Prostate gland (tissue), 2 donors: Measurements from ENCODE around the gene WDSUB1.

Experiments
- POLR2A ChIP-seq: fragments of 450-650 bp; IDR thresholded peaks from one replicate; pipeline ENCODE4 v1.6.1; 2016; ENCODE audit warnings: antibody characterized with exemption, mild to moderate bottlenecking
- TF ChIP-seq, protein P1 (sequence below), 4 experiments: fragments of 200-600 bp in 2 of 4; fragments of 450-650 bp in 2 of 4; sonication (generic) in 2 of 4; IDR thresholded peaks; 1 replicate in 3 of 4; 2 replicates in 1 of 4; pipeline ENCODE4 v1.5.1; 2016 to 2019; ENCODE audit warnings: antibody characterized with exemption in 4 of 4, mild to moderate bottlenecking in 2 of 4, moderate library complexity in 2 of 4

GRCh38 chr2:159226059-159226461 lies 60.4 kb downstream of the WDSUB1 start:
- TF ChIP-seq, protein P1, sequence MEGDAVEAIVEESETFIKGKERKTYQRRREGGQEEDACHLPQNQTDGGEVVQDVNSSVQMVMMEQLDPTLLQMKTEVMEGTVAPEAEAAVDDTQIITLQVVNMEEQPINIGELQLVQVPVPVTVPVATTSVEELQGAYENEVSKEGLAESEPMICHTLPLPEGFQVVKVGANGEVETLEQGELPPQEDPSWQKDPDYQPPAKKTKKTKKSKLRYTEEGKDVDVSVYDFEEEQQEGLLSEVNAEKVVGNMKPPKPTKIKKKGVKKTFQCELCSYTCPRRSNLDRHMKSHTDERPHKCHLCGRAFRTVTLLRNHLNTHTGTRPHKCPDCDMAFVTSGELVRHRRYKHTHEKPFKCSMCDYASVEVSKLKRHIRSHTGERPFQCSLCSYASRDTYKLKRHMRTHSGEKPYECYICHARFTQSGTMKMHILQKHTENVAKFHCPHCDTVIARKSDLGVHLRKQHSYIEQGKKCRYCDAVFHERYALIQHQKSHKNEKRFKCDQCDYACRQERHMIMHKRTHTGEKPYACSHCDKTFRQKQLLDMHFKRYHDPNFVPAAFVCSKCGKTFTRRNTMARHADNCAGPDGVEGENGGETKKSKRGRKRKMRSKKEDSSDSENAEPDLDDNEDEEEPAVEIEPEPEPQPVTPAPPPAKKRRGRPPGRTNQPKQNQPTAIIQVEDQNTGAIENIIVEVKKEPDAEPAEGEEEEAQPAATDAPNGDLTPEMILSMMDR (IDR thresholded peaks at IDR 0.05), result no peak
- no peak for TF ChIP-seq POLR2A
